Measurements from ENCODE around the gene RARRES2. TPM values are rescaled to one million over a fixed set of nuclear protein-coding genes. Genes with fewer than 3 reads are reported as not detected.
"Not testable (repeated sequence)": the region's sequence is repeated elsewhere in the genome, so short reads cannot be mapped to it uniquely, and the experiment has no call there.

Gene RARRES2
- total RNA-seq, 1 donor from 2014 or later, result 261 TPM

DNA sequence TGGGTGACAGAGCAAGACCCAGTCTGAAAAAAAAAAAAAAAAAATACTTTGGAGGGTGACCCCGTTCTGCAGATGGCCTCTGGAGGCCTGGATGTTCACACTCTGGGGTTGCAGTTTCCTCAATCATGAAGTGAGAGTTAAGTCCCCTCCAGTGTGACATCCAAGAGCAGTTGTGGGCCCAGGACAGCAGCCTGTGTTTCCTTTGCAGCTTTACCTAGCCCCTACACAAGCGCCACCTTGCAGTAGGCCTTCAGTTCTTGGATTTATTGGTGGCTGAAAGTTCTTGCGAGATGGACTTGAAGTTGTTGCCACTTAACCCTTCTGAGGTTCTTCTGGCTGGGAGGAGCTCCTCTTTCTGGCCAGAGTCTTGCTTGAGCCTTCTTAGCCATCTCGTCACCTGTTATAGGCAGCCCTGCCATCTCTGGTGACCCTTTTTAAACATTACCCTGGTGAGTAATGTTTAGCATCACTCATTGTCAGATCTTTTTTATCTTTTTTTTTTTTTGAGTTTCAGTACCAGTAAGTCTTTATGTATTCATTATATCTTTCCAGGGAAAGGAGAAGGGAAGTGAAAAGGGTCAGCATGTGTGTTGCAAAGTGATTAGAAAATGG, 14.7 kb downstream of the RARRES2 start:
- ATAC-seq (no peak), DNase-seq (ENCODE audit: low spot score) (no peak)
- intact Hi-C loops (cut with DNase I), result no loop called here

- ATAC-seq (no peak), DNase-seq (ENCODE audit: low spot score) (no peak)
- intact Hi-C loops (cut with DNase I), result no loop called here
These were observed 15.5 kb downstream of the RARRES2 start for GRCh38 chr7:150325901-150326300.

GRCh38 chr7:150325110-150325611, 16.3 kb downstream of the RARRES2 start:
- peak; percentile 48 for ATAC-seq
- intact Hi-C loops (cut with DNase I), result no loop called here
- no peak for DNase-seq (ENCODE audit: low spot score)

GRCh38 chr7:150324373-150324961, 17.0 kb downstream of the RARRES2 start:
- DNase-seq (ENCODE audit: low spot score), result no peak
- peak; percentile 52 for ATAC-seq
- intact Hi-C loops (cut with DNase I), result no loop called here

DNA sequence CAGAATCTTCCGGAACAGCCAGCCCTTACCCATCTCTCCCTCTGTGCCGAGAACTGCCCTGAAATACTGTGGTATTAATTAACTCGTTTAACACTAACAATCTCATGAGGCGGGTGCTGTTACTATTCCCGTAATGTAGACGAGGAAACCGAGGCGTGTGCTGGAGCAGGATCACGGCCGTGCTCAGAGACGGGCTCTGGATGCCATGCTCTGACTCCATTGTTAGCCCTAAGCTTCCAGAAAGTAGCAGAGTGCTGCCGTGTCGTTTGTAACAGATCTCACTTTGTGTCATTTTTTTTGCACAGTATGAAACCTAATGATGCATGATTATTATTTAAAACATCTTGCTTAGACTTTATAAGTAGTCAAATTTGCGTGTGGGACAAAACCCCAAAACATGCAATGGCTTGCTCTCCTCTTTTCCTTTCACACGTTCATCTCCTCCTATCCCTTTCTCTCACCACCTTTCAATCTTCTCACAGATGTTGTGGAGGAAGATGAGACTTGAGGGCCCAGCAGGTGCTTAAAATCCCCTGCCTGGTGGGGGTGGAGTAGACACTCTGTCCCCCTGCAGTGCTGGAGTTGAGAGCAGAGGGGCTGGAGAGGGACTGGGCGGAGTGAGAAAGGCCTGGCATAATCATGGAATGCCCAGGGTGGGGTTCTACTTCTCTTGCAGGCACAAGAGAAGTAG, 17.6 kb downstream of the RARRES2 start:
- intact Hi-C loops (cut with DNase I), result no loop called here
- DNase-seq (ENCODE audit: low spot score) (no peak), ATAC-seq (peak; percentile 29)

- DNase-seq (ENCODE audit: low spot score) (no peak), ATAC-seq (peak; percentile 58)
- intact Hi-C loops (cut with DNase I), result no loop called here
These were observed 18.4 kb downstream of the RARRES2 start, which contains the start of the genes ACTR3C and LRRC61 for GRCh38 chr7:150322833-150323681. Gene ACTR3C (minus strand): TSS chr7:150323545. CDS start chr7:150295296, 28,249 bp downstream. Gene LRRC61 (plus strand): TSS chr7:150323355. CDS start chr7:150336862, 13,507 bp downstream.

GRCh38 chr7:150322114-150322832, 19.2 kb downstream of the RARRES2 start:
- intact Hi-C loops (cut with DNase I), result no loop called here
- ATAC-seq (no peak), DNase-seq (ENCODE audit: low spot score) (no peak)

DNA sequence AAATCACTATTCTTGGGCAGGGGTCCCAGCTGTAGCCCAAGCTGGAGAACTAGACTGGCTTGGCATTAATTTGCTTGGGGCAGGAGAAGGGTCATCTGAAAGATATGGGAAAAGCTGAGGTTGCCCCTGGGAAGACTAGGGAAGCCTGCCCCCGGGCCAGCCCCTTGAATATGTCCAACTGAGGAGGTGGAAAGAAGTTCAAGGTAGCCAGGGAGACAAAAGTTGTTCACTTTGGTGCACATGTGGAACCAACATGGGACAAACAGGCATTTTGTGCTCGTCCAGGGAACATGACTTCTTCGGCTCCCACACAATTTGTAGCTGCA, 19.7 kb downstream of the RARRES2 start:
- intact Hi-C loops (cut with DNase I), result no loop called here

DNA sequence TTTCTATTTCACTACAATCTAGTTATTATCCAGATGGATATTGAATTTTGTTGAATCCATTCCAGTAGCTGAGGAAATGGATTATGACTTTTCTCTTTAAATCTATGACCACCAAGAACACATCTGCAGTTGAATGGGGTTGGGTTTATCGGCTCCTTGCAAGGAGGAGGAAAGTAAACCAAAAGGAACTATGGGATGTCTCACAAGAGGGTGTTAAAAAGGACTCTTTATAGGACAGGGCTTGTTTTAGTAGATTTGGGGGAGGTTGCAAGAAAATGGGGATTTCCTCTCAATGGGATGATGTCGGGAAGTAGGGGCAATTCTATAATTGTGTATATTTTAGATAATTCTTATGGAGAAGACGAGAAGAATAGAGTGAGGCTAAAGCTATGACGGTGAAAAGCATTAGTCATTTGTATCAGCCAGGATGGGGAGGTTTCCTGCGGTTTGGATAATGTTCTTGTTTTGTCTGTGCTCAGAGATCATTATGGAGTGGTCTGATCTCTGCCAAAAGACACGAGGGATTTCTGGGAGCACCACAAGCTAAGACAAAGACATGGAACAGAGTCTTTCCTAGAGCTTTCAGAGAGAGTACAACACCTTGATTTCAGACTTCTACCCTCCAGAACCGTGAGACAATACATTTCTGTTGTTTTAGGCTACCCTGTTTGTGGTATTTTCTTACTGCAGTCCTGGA, 23.5 kb downstream of the RARRES2 start:
- ATAC-seq (no peak), DNase-seq (ENCODE audit: low spot score) (no peak)
- intact Hi-C loops (cut with DNase I), result no loop called here

More for the DNA sequence above, 19.7 kb downstream of the RARRES2 start:
- DNase-seq (ENCODE audit: low spot score), result no peak
- no peak for ATAC-seq

DNA sequence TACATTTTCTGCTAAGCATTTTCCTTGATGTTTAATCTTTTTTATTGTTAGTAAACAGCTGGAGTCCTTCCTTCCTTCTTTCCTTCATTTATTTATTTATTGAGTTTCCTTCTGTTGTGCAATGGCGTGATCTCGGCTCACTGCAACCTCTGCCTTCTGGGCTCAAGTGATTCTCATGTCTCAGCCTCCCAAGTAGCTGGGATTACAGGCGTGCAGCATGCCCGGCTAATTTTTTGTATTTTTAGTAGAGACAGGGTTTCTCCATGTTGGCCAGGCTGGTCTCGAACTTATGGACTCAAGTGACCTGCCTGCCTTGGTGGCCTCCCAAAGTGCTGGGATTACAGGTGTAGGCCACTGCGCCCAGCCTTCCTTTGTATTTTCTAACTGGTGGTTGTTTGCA, 24.4 kb downstream of the RARRES2 start:
- DNase-seq (ENCODE audit: low spot score); intact Hi-C loops (cut with DNase I); ATAC-seq: not testable (repeated sequence)

DNA sequence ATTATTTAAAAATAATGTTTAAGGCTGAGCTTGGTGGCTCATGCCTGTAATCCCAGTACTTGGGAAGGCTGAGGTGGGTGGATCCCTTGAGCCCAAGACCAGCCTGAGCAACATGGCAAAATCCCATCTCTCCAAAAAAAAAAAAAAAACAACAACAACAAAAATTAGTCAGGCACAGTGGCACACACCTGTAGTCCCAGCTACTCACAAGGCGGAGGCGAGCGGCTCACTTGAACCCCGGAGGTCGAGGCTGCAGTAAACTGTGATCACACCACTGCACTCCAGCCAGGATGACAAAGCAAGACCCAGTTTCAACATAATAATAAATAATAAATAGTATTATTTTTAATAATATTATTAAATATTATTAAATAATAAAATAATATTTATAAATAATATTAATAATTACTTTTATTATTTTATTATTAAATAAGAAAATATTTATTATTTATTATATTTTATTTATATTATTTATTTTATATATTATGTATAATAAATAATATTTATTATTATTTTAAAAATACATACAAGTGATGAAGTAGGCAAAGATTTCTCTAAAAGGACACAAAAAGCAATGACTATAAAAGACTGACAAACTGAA, 26.7 kb downstream of the RARRES2 start:
- DNase-seq (ENCODE audit: low spot score) (no peak), ATAC-seq (no peak)
- intact Hi-C loops (cut with DNase I), result no loop called here

DNA sequence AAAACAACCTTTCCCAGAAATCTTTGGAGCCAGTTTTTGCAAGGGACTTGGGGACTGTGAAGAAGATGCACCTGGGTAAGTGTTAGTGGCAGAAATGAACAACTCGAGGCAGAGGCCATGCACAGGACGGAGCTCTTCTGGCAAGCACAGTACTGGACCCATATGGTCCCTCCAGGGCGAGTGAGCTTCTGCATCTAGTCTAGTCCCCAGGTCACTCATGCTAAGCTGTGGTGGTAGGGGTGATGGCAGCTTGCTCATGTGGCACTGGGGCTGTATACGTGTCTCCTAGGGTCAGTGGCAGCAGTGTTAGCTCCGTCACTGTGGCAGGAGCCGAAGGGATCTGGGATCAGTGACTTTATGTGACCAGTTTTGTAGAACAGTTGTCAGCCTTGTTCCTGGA, 27.6 kb downstream of the RARRES2 start:
- ATAC-seq, result no peak
- no peak for DNase-seq (ENCODE audit: low spot score)
- intact Hi-C loops (cut with DNase I), result no loop called here

- intact Hi-C loops (cut with DNase I), result no loop called here
- DNase-seq (ENCODE audit: low spot score) (no peak), ATAC-seq (no peak)
These were observed 28.0 kb downstream of the RARRES2 start for GRCh38 chr7:150313367-150313809.

- intact Hi-C loops (cut with DNase I); ATAC-seq; DNase-seq (ENCODE audit: low spot score): not testable (repeated sequence)
These were observed 28.6 kb downstream of the RARRES2 start for GRCh38 chr7:150312649-150313366.

DNA sequence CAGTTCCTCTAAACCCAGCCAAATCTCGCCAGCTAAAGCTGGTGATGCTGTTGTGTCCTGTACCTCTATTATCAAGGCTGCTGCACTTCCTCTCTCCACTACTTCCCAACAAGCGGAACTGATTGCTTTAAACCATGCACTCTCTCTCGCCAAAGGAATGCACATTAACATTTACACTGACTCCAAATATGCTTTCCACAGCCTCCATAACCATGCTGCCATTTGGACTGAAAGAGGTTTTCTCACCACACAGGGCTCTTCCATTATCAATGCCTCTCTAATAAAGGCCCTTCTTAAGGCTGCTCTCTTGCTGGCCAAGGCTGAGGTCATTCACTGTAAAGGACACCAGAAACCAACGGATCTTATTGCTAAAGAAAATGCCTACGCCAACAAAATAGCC, 29.7 kb downstream of the RARRES2 start:
- intact Hi-C loops (cut with DNase I), result no loop called here
- DNase-seq (ENCODE audit: low spot score), result no peak
- ATAC-seq, result no peak

GRCh38 chr7:150311146-150311545, 30.3 kb downstream of the RARRES2 start:
- ATAC-seq, result no peak
- DNase-seq (ENCODE audit: low spot score), result no peak
- intact Hi-C loops (cut with DNase I), result no loop called here

DNA sequence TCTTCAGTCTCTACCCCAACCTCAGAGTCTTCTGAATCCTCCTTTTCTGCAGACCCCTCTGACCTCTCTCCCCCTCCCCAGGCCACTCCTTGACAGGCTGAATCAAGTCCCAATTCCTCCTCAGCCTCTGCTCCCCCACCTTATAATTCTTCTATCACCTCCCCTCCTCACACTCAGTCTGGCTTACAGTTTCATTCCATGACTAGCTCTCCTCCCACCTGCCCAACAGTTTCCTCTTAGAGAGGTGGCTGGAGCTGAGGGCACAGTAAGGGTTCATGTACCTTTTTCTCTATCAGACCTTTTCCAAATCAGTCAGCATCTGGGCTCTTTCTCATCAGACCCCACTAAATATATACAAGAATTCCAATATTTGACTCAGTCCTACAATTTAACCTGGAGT, 32.9 kb downstream of the RARRES2 start:
- intact Hi-C loops (cut with DNase I), result no loop called here
- DNase-seq (ENCODE audit: low spot score), result no peak
- ATAC-seq, result no peak

Measured in sciatic nerve (tissue), 2 donors.